NCI-H1694 treated with DMSO at 0.1 percent for 48 hours (cell line): ENCODE measurements around the gene TEKTIP1.

Source experiments
- DNase-seq: peaks from one replicate; lab custom pipeline; 2025; lab: John Stamatoyannopoulos, UW

The TEKTIP1 gene

DNA sequence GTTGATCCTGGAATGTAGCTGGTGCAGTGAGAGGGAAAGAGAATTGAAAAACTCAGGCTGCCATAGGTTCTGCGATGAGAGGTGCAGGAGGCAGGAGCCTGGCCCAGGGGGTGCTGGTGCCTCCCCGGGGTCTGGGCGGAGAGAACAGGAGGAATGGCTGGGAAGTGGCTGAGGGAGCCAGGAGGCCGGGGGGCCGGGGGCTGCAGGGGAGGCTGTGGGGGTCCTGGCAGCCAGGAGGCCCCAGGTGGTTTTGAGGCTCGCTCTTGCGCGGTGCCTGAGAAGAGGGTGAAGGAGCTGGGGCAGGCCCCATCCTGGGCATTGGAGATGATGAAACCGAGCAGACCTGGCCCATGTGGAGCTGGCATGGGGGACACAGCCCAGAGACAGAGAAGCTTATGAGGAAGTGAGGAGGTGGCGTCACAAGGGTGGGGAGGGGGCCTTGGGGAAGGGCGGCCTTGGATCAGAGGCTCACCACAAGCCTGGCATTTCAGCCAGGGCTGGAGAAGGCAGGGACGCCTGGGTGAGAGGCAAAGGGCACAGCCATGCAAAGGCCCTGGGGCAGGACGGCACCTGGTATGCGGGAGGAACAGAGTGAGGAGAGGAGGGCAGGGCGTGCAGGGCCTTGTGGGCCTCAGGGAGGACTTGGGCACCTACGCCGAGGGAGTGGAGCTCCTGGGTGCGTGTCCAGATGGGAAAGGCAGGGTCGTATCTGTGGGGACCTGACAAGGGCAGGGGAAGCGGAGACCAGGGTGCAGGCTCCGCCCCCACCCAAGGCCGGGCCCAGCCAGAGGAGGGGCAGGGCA is 1.3 kb upstream of the TEKTIP1 start:
- no peak for DNase-seq

DNA sequence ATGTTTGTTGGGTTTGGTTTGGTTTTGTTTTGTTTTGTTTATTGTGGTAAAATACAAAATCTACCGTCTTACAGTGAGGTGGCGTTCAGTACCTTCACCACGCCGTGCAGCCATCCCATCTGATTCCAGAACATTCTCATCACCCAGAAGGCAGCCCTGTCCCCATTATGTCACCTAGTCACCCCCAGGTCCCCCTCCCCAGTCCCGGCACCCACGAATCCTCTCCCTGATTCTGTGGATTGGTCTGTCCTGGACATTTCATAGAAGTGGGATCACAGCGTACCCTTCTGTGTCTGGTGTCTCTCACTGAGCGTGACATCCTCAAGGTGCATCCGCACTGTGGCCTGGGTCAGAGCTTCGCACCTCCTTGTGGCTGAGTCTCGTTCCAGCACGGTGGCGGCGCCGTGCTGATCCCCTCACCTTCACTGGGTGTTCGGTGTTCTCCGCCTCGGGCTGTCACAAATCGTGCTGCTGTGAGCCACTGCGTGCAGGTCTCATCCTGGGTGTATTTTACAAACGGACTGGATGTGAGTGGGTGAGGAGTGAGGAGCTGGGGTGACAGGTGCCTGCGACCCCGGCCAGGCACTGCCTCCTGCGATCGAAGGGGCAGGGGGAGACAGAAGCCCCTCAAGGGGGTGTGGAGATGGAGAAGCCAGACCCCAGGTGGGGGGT is 580 bp upstream of the TEKTIP1 start:
- no peak for DNase-seq

DNA sequence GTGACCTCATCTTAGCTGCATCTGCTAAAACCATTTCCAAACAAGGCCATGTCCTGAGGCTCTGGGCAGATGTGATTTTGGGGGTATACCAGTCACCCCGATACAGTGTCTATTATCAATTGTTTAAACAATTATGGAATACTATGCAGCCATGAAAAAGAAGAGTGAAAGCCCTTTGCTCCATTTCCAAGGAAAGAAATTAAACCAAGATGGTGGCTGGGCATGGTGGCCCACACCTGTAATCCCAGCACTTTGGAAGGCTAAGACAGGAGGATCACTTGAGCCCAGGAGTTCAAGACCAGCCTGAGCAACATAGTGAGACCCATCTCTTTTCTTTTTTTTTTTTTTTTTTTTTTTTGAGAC is 763 bp downstream of the TEKTIP1 start:
- DNase-seq, result no peak

DNA sequence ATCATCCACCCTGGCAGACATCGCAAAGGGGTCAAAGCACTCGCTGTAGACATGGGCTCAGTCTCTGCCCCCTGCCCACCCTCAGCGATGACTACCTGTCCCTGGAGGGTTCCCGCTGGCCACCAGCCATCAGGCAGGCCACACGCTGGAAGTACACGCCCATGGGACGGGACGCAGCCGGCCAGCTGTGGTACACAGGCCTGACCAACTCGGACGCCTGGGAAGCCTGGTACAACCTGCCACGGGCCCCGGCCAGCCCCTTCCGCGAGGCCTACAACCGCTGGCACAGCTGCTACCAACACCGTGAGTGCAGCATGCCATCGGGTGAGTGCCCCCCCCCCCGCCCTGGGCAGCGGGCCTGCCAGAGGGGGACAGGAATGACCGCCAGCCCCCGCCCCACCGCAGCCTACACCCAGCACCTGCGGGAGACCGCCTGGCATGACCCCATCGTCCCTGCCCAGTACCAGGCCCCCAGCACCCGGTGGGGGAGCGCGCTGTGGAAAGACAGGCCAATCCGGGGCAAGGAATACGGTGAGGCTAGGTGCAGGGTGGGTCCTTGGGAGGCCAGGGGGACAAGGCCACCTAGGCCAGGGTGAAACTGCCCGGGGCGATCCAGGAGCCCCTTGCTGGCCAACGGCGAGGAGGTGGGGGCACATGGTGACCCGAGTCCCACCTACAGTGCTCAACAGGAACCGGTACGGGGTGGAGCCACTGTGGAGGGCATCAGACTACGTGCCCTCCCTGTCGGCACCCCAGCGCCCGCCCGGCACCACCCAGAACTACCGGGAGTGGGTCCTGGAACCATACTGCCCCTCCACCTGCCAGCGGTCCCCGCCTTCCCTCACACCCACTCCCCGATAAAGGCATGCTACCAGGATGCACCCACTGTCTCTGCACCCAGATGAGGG is 4.4 kb downstream of the TEKTIP1 start:
- DNase-seq, result no peak

DNA sequence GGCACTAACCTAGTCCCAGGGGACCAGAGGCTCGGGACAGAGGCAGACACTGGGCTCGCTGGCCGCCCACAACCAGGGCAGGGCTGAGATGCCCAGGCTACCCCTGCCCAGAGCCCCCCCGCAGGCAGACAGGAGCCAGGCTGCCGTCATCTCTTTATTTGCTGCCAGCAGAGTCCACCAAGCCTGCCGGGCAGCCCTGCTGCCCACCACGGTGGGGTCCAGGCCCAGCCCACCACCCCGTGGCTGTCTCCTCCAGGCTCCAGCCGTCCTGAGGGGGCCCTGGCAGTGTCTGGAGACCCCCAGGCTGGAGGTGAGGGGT is 5.0 kb downstream of the TEKTIP1 start:
- DNase-seq, result no peak

DNA sequence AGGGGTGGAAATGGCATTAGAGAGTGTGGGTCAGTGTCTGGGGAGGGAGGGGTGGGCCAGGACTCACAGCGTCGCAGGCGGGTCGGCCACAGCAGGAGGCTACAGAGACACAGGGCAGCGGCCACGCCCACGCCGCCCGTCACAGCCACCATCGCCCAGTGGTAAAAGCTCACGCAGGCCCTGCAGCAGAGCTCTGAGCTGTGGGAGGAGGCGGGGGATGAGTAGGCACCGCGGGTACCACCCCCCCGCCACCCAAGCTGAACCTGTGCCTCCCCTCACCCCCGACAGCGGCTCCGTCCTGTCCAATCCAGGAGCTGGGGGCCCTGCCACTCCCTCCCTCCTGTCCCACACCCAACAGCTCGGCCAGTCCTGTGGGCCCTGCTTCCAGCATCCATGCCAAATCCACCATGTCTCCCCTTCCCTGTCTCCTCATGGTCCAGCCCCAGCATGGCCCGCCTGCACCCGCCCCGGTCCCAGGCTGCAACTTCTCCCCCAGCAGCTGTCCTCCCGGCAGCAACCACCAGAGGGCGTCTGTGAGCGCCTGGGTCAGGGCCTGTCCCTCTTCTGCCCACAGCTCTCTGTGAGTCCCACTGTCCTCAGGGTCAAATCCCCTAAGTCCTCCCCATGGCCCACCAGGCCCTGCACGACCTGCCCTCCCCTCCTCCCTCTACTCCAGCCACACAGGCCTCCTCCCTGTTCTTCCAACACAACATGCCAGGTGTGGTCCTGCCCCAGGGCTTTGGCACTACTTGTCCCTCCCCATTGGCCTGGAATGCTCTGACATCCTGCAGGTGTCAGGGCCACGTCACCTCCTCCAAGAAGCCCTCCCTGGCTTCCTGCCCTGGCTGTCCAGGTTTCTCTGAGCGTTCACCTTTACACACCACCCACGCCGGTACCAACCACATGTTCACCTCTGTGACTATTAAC is 6.0 kb downstream of the TEKTIP1 start:
- DNase-seq, result no peak

DNA sequence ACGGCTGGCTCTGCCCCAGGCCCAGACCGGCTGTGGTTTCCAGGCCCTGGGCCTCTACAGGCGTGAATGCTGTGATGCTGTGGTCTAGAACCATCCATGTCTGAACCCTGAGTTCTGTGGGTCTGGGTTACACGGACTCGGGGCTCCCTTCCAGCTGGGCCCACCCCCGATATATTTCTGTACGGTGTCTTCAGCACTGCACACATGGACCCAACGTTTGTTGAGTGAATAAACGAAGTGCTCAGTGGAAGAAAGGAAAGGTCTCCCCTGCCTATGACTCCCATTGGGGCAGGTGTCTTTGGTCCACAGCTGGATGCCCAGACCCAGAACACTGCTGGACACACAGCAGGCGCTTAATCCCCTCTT is 6.7 kb downstream of the TEKTIP1 start:
- DNase-seq, result no peak

DNA sequence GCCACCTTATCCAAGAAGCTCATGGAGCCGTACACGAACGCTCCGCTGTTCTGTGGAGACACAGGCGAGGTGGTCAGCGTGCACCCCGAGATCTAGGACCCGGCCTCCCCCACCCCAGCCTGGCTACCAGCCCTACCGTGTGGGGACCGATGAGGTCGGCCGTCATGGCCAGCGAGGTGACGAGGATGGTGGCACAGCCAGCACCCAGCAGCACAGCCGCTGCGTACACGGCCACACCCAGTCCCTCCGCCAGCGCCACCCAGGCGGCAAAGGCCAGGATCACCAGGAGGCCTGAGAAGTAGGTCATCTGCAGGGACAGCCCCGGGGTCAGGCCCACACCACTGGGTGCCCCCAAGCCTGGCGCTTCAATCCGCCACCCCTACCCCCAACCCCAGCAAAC is 7.1 kb downstream of the TEKTIP1 start:
- DNase-seq, result no peak

DNA sequence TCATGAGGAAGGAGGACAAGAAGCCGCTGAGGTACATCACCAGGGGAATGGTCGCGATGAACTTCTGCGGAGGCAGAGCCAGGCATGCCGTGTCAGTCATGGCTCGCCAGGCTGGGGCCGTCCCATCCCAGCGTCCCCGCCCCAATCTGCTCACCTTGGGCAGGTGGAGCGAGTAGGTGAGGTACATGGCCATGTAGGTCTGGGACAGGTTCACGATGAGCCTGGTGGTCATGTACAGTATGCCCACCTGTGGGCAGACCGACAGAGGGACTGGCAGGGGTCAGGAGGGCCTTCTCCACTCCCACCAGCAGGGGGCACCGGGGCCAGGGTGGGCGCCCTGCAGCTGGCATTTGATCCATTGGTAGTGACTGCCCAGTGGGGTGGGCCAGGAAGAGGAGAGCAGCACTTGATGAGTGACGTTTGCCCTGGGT is 8.3 kb downstream of the TEKTIP1 start:
- no peak for DNase-seq

DNA sequence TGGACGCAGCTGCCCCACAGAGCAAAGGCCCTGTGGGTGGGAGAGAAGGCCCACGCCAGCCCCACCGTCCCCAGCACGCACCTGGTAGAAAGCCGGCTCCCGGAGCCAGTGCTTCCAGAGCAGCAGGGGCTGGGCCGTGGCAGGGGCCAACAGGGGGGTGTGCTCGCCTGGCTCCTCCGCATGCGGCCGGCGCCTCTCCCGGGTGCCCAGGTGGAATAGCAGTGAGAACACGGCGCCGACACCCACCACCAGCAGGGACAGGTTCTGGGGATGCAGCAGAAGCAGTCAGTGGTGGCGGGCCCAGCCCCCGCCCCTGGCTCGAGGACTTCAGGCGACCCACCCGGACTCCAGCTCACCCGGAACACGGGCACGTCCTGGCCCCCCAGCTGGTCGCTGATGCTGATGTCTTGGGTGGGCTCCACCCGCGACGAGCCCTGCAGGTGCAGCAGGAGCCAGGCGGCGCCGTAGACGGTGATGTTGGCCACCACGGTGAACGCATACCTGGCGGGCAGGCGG is 8.9 kb downstream of the TEKTIP1 start:
- DNase-seq, result no peak

DNA sequence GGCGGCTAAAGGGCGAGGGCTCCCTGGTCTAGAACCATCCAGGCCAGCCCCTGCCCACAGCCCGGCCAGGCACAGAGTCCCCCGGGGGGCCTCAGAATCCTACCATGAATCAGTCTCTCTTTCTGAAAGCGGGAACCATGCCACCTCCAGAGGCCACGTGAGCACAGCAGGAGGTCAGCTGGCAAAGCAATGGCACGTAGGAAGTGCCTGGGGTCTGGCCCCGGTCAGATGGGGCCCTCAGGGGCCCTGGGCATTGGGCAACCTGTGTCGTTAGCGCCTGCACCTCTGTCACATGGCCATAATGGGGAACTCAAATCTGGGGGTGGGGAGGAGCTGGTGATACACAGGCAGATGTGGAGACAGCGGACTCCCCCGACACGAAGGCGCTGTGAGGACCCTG is 9.6 kb downstream of the TEKTIP1 start:
- no peak for DNase-seq

DNA sequence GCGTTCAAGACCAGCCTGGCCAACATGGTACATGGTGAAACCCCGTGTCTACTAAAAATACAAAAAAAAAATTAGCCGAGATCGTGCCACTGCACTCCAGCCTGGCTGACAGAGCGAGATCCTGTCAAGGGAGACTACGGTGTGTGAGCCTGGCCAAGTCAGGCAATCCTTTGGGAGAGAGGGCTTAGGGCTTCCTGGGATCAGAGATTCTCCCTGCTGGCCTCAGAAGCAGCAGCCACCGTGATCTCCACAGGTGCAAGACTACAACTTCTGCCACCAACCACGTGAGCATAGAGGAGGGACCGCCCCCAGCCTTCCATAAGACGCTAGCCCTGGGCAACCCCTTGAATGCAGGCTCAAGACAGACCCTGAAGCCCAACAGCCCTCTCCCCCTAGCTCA is 10.8 kb downstream of the TEKTIP1 start:
- no peak for DNase-seq

DNA sequence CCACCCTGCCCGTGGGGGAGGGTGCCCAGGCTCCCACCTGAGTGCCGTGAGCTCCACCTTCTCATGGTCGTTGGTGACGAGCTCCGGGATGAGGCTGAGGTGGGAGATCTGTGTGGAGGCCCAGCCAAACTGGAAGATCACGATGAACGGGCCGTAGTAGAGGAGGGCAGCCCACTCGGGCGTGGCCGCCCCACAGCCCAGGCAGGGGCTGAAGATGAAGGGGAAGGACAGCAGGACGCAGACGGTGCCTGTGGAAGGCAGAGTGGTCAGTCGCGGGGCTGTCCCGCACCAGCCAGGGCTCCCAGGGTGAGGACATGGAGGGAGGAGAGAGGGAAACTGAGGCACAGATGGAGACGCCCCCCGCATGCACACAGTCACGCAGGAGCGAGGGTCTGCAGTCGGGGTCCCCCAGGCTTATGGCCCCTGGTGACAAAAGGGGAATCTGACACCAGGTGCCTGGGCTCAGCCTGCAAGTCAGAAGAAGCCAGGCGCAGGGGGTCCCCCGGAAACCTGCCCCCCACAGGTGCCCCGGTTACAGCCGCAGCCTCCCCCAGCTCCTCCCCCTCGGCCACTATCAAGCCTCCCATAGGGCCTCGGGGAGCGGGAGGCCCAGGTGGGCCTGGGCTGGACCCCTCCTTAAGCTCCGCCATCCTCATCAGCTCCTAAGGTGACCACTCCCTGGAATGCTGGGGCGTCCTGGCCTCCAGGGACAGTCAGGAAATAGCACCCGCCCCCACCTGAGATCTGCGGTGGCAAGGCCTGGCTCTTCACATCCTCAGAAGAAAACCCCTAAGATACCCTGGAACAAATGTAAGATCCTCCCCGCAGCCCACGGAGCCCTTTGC is 12.2 kb downstream of the TEKTIP1 start:
- no peak for DNase-seq

DNA sequence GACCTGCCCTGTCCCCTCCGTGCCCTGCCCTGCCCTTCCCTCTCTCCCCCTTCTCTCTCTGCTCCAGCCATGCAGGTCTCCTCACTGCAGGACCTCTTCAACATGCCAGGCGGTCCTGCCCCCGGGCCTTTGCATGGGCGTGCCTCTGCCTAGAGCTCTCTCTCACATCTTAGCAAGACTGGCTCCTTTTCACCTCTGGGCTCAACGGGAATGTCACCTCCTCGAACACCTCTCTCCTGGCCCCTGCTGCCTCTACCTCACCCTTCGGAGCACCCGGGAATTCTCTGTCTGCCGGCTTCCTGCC is 12.8 kb downstream of the TEKTIP1 start:
- no peak for DNase-seq

DNA sequence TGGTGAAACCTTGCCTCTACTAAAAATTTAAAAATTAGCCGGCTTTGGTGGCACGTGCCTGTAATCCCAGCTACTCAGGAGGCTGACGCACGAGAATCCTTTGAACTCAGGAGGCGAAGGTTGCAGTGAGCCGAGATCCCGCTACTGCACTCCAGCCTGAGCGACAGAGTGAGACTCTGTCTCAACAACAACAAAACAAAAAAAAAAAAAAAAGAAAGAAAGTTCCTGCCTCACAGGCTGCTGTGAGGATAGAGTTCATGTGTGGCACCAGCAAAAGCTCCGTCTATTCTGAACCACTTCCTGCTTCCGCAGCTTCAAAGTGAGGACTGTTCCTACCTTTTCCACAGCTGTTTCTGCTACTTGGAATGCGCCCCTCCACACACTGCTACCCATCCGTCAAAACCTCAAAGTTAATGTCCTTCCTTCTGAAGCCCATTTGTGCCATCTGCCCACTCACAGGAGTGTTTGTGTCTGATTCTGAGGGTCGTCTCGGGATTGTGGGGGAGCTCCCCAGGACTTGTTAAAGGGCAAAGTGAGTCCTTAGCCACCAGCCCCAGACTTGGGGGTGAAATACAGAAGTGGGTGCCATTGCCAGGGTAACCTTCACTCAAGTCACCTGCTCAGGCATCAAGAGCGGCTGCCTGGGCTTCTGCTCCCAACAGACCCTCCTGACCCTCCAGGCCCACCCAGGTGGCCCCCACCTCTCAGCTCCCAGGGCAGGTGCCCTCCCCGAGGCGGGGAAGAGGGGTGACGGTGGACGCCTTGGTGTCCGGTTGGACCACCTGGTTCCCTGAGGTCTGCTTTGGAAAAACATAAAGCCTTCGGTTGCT is 15.5 kb downstream of the TEKTIP1 start:
- DNase-seq, result no peak

DNA sequence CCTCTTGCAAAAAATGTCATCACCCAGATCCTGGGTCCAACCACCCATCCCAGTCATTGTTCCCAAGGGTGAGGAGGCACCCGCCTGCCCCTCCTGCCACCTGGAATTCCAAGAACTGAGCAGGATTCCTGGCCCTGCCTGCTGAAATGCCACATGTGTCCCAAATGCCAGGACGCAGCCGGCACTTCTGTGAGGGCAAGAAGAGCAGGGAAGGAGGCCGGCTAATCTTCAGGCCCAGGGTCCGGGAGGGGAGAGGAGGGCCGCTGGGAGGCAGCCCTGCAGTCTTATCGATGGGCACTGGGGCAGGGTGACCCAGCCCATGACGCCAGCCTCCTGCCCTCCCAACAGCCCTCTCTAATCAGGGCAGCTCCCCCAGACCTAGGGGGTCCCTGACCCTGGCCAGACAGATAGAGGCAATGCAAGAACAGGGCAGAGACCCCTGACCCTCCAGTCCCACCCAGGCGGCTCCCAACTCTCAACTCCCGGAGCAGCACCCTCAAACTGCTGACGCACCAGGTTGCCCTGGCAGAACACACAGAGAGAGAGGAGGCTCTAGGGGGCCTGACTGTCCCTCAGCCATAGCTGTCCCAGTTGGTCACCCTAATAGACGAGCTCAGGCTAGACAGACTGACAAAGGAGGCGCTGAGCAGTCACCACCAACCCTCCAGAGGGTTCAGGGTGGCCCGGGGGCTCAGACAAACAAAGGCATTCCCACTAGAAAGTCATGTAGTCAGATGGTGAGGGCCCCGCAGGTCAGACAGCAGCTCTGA is 16.9 kb downstream of the TEKTIP1 start:
- no peak for DNase-seq

DNA sequence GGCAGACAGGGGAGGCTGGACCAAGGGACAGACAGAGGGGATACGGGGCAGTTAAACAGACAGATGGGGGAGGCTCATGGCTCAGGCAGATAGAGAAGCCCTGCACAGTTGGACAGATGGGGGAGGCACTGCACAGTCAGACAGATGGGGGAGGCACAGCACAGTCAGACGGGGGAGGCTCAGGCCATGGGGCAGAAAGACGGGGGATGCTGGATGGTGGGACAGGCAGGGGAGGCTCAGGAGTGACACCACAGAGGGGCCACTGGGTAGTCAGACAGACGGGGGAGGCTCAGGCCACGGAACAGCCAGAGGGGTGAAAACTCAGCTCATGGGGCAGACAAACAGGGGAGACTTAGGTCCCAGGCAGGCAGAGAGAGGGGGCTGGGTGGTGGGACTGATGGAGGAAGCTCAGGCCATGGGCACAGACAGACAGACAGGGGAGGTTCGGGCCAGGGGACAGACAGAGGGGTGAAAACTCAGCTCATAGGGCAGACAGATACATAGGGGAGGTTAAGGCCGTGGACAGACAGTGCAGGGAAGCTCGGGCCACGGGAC is 17.5 kb downstream of the TEKTIP1 start:
- no peak for DNase-seq

DNA sequence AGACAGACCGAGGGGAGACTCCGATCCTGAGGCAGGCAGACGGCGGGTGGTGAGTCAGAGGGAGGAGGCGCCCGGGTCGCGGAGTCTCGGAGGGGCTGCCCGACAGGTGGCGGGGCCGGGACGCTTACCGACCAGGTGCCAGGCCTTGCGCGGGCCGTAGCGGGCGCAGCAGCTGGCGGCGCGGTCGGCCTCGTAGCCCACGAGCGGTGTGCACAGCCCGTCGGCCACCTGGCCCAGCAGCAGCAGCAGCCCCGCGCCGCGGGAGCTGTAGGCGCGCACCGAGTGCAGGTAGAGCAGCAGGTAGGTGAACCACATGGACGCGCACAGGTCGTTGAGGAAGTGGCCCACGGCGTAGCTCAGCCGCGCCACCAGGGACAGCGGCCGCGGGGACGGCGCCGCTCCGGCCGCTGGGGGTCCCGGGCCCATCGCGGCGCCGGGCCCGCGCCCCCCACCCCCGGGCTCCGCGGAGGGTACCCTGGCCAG is 18.0 kb downstream of the TEKTIP1 start:
- no peak for DNase-seq
